GM18870 (cell line): ENCODE data around the gene CDH8.

ENCODE experiments used
- ATAC-seq: cut with Tn5 transposase; IDR thresholded peaks from one replicate; pipeline ENCODE4 v1.9.1; 2021; ENCODE audit warnings: moderate library complexity; ENCODE audit not compliant: unreplicated experiment

The CDH8 gene

DNA sequence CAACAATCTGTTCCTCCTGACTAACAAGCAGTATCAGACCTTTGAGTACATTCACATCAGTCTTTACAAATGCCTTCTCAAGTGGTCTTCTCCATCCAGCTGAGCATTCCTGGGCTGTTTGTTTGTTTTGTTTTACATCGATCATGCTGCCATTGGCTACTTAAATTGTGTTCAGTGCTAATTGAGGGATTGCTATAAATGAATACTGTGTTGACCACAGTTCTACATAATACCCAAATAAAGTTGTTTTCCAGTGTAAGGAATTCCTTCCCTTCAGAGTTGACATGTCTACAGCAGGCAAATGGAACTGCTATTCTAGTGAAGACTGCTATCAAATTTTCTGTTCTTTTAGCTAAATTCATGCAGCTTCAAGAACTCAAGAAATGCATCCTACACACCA is 3.2 kb downstream of the CDH8 start:
- no peak for ATAC-seq

DNA sequence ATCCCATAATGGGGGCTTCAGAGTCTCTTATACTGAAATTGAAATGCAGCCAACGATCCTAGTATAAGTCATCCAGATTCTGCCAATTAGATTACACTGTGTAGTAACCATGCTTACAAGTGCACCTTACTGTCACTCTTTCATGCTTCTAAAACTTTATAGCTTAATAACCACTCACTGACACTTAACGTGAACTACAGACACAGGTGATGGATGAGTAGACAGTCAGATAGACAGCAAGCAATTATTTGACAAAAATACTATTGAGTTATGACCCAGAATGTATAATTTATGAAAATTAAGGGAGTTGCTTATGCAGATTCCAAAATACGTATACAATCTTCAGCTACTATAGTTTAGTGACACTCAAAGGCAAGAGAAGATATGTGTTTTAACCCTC is 6.3 kb downstream of the CDH8 start:
- ATAC-seq = no peak

DNA sequence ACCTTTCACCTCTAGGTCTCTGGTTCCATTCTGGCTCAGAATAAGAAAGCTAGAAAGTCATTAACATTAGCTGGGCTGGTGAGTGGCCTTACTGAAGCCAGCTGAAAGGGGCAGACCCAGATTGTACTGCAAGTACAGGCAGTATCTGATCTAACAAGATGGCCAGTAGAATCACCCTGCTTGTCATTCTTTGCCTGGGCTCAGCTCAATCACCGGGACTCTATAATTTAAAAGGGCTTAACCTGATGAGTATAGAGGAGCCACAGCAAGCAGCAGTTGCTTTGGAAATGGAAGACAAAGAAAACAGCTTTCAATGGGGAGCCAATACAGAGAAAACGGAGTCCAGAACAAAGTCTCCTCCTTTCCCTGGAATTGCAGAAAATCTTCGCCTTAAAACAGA is 13.6 kb downstream of the CDH8 start:
- no peak for ATAC-seq

DNA sequence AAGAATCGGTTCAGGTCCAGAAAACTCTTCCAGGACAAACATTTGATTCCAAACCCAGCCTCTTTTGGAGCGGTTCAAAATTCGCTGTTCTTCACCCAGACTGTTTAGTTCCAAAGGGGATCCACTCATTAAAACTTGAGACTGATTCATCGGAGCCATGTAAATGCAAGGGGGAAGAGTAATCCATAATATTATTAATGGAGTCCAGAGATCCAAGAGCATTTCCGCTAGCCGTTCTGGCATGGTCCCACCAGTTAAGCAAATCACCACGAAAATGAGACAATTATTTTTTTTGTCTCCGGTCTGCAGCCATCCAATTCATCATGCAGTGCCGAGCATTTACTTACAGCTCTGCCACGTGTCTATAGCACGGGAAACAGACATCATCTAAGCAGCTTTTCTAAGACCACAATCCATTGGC is 15.1 kb downstream of the CDH8 start:
- no peak for ATAC-seq

DNA sequence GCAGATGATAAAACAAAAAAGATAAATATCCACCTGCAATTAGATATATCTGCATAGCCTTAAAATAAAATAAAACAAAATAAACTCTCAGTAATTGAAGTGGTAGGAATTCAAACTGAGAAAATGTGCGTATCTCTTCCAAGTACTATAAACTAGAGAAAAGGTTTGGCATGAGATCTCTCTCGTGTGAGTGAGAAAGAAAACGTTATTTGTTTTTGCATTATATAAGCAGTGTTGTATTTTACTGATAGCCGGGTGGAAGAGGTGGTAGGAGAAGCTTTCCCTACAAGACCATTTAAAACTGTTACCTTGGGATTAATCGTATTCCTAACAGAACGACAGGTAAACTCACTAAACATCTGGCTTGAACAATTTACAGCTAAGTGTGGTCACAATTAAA is 15.6 kb downstream of the CDH8 start:
- ATAC-seq = no peak

DNA sequence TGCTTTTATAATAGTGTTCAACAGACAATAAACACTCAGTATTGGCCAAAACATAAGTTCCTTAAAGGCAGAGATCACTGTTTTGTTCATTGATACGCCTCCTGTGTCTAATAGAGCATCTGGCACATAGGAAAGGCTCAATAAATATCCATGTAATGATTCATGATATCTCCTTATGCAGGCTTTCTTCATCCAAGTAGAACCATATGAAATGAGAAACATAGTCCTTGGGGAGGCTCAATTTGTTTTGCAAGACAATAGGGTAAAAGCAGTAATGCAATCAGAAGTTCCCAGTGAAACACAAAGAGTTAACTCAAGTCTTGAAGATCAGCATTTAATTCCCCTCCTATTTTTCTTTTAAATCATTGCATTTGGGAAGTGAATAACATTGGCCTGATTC is 16.4 kb downstream of the CDH8 start:
- no peak for ATAC-seq

DNA sequence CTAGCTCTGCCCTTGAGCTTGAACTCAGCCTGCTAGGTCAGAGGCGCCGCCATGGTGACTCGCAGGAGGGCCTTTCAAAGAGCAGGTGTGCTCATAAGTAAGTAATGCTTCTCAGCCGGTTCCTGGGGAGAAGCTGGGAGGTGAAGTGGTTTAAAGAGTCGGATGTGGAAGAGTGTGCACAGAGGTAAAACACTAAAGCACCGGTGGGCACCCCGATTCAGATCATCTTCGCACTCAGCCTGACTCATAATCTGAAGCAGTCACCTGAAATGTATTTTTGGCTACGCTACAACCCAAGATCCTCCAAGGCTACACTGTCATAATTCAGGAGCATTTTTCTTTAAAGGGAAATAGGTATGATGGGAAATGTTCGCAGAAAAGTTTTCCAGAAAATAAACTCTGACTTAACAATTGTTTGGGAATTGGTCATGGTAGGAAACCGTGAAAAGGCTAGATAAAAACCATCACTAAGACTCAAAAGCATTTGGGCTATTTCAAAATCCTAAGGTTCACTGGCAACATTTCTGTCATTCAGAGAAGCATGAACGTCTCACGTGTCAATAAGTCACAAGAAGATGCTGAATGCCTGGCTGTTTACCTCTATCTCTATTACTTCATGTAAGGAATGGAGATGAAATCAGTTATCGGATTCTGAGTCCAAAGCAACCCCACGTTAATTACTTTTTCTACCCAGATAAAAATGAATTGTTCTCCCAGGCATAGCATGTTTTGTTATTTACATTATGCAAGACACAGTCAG is 17.8 kb downstream of the CDH8 start:
- ATAC-seq = no peak

DNA sequence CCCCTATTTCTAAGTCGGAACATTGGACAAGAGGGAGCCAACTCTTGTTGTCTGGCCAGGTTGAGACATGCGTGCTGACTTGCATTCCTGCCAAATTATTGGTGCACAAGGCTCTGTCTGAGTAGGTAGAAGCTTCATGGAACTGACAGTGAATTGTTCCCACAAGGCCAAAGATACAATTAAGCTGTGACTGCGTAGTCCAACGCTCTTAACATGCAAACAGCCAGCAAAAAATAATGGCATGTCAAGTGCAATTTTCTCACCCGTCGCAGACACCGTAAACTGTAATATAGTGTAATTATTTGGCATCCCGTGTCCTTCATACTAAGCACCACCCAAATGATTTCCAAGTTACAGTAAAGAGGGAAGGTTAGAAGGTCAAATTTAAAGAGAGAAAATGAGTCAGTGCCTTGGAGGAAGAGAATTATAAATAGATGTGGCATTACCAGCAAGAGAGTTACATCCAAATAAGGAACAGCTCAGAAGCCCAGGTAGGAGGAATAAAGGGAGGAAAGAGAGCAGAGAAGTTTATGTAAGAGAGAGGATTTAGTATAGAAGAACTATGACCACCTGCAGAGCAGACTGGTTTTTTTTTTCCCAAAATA is 21.8 kb downstream of the CDH8 start:
- no peak for ATAC-seq

DNA sequence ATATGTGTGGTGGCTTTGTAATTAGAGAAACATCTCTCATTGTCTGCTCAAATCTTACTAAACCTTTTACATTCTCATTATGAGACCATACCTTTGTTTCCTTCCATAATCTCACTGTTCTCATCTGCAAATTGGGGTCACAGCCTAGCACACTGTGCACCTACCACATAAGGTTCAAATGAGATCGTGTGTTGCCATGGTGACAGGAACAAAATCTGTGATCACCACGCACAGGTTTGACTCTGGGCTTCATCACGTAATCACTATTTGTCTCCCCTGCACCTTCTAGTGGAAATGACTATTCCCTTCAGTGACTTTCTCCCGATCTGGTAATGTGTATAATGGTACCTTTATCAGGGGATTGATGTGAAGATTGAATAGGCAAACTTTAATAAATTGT is 26.1 kb downstream of the CDH8 start:
- no peak for ATAC-seq

DNA sequence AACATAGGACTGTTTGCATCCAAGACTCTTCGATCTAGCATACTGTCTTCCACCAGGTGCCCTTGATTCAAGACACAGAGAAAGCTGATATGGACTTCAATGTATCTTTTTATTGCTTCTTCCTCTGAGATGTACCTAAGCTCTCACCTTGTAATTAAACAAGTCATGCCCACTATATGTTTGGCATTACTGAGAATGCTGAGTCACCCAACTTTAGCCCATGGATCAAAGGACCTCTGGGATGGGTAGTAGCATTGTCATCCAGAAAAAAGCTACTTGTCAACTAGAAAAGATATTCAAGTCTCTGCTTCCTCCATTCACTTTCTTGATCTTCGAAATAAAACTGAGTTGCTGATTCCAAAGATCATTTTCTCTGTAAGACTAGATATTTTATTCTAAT is 37.8 kb downstream of the CDH8 start:
- no peak for ATAC-seq

DNA sequence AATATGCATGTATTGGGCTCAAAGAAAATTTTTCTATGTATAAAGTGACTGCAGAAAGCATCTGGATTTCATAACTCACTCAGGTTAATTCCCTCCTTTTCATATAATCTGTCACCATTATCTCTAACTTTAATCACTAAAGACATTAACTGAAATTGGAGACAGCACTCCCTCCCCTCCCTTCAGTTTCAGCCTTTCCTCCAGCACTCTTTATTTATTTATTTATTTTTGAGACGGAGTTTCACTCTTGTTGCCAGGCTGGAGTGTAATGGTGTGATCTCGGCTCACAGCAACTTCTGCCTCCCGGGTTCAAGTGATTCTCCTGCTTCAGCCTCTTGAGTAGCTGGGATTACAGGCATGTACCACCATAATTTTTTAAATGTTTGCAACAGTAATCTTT is 43.1 kb downstream of the CDH8 start:
- no peak for ATAC-seq

DNA sequence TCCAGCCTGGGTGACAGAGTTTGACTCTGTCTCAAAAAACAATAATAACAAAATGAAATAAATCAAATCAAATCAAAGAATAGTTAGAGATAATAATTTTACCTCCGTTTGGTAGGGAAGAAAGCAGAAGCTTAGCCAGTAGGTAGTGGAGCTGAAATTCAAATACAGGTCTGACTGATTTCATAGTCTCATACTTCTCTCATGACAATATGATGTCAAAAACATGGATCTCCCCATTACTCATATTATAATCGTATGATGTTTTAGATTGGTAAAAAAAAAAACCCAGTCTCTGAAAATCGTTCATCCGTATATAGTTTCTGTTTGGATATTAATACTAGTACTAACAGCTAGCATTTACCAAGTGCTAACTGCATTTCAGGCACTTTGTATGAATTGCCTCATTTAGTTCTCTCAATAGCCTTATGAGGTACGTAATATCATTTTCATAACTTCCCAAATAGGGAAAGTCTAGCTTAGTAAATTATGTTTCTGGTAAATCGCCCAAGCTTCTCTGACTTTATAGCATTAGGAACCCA is 48.7 kb downstream of the CDH8 start:
- no peak for ATAC-seq

DNA sequence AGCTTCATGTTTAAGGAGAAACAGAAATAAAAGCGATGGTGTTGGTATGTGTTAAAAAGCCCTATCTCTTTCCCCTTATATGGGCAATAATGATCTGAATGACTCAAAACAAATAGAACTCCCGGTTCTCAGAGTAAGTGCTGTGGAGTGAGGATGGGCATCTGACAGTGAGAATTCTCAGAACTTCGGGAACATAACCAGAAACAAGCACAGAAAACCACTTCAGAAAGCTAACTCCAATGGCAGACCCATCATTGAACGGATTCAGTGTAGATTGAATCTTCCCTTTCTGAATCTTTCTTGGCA is 67.2 kb downstream of the CDH8 start:
- ATAC-seq = no peak

DNA sequence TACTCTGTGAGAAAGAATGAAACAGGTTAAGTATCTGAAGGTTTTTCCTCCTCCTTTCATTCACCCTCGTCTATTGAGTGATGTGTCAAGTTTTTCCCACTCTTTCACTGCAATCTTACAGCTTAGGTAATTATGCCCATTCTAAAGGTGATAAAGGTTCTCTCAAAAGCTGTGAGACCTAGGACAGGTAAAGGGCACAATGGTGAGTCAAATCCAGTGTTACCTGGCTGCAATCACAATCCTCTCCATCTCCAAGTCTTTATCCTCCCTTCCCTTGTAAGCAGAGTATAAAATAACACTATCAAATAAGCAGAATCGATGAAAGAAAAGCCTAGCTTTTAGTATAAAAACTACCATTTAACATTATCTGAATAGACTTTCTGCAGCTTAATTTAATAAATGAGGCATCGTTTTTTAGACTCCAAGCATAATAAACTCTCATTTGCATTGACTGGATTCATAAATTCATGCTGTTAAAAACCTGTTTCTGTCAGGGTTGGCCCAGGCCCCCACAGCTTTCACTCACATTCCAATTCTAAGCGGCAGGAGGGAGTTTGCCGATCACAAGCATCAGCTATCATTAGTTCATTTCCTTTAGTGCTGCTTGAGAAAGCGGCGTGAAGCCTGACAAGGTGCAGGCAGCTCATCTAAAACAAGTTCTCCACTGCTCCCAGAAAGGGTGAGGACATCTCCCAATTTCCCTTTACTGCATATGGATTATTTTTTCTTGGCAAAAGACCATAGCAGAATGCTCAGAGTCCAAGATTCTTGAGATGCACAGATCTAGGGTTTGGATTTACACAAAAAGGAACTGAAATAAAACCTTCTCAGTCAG is 67.8 kb downstream of the CDH8 start:
- ATAC-seq = no peak

DNA sequence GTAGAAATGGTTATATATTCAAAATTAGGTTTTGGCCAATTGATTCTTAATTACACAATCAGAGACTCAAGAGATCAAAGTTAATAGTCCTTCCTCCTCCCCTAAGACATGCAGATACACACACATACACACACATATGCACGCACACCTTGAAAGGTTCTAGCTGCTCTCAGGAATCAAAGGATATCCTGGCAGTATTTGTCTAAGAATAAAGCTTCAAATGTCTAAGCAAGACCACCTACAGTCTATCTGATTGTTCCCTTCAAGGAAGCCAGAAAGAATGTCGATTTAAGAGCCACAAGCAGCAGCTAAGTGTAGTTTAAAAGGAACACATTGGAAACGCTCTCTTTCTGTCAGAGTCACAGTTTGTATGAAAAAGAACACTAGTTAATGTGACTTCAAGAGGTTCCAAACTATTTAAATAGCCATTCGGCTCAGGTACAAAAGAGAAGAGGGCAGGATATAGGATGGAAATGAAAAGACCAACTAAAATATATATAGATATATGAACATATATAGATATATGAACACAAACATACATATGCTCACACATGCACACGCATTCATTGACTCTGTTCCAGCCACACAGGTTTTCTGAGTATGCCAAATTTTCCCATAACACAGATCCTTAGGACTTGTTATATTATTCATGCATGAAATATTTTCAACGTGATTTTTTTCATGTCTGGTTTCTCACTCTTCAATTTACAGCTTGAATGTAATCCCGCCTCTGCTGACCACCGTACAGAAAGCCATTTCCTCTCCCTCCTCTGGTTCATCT is 79.0 kb downstream of the CDH8 start:
- no peak for ATAC-seq

DNA sequence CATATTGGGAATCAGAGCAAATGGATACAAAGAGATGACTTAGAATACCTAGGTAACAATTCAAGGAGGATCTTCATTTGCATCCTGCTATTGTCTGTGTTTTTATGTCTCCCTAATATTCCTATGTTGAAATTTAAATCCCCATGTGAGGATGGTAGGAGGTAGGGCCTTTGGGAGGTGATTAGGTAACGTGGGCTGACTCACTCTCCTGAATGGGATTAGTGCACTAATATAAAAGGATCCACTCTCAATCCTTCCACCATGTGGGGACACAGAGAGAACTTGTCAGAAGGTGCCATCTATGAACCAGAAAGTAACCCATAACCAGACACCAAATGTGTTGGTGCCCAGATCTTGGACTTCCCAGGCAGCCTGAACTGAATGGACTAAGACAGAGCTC is 83.4 kb downstream of the CDH8 start:
- ATAC-seq = no peak

DNA sequence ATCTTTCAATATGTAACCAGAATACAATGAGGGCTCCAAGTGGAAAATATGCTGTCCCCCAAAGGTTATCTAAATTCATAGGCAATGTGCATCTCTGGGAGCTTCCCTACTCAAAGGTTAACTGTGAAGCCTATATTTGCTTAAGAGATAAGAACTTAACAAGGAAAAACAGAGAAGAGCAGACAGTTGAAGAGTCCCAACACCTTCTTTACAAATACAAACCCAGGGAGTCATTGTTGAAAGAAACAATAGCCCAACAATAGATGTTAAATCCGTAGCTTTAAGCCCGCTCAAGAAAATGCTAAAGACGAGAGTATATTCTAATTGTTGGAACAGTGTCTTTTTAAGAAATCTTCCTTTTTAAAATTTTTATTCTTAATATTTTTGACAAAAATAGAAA is 87.8 kb downstream of the CDH8 start:
- no peak for ATAC-seq

DNA sequence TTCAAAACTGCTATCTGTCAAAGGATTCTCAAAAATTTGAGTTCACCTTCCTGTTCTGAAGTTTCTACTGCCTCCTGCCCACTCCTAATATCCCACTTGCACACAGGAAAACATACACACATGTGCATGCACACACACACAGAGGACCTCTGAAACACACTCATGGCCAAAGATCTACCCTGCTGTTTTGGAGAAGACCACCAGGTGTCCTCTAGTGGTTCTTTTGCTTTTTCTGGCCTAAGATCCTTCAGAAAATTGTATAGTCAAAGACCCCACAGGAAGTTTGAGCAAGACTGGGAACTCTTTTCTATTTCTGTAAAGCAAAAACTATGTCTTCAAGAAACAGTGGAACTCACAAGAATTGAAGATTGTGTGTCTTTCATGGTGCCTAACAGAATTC is 90.2 kb downstream of the CDH8 start:
- ATAC-seq = no peak

DNA sequence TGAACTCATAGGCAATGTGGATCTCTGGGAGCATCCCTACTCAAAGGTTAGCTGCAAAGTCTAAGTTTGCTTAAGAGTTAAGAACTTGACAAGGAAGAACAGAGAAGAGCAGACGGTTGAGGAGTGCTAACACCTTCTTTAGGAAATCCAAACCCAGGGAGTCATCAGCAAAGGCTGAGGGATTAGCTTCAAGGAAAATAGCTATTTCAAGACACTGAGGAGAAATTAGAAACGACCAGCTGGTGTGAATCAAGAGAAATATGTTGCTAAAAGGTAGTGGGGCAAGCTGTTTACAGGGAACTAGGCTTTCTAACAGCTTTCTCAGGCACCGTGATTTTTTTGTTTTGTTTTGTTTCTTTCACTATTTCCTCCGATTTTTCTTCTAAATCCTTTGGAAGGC is 90.7 kb downstream of the CDH8 start:
- no peak for ATAC-seq

DNA sequence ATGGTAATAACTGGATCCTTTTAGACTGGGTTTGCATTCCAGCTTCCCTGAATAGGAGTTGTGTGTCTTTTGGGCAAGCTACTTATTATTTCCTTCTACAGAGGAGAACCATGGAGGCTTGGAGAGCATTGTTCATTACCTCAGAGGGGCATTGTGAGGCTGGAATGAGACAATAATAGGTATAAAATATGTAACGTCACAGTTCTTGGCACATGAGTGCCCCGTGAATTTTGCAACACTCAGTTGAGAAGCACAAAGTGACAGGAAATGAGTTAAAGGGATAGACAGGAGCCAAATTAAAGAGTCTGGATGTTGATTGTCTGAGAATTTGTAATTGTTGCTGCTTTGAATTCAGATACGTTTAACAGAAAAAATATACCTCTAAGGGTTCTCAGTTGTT is 92.2 kb downstream of the CDH8 start:
- ATAC-seq = no peak

DNA sequence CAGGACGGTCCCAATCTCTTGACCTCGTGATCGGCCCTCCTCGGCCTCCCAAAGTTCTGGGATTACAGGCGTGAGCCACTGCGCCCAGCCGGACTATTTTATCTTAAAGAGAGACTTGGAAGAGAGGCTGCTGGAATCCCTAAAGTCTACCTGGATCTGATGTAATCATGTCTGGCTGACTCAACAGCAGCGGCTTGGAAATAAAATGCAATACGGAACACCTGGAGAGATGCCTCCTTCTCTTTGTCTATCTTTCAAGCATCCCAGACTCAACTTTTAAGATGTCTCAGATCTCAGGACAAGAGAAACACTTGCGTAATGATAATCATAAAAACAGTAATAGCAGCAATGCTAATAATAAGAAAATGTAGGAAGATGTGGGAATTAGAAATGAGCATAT is 95.6 kb downstream of the CDH8 start:
- ATAC-seq = no peak
